HAP-1 (cell line): ENCODE data around the gene ZNF778.

Experiments used
- DNase-seq, 2 experiments: peaks; one replicate each; pipeline ENCODE4 v3.0.0-alpha.2; 2016 to 2020; ENCODE audit warnings: low spot score in 2 of 2
- H3K27me3 ChIP-seq: fragments of 250-450 bp; sonication (Bioruptor Pico); 2 replicates; pipeline ENCODE4 v1.5.1; 2020; ENCODE audit warnings: low read depth, mild to moderate bottlenecking, moderate library complexity
- H3K36me3 ChIP-seq: fragments of 250-450 bp; sonication (Bioruptor Pico); replicated peaks from 2 replicates; pipeline ENCODE4 v1.5.1; 2020; ENCODE audit warnings: mild to moderate bottlenecking
- H3K4me1 ChIP-seq: fragments of 250-450 bp; sonication (Bioruptor Pico); 2 replicates; pipeline ENCODE4 v1.5.1; 2020; ENCODE audit warnings: mild to moderate bottlenecking
- H3K4me3 ChIP-seq: fragments of 250-450 bp; sonication (Bioruptor Pico); 2 replicates; pipeline ENCODE4 v1.5.1; 2020; ENCODE audit warnings: mild to moderate bottlenecking, moderate library complexity
- H3K9me3 ChIP-seq: fragments of 250-450 bp; sonication (Bioruptor Pico); 2 replicates; pipeline ENCODE4 v1.5.1; 2020; ENCODE audit warnings: mild to moderate bottlenecking, moderate library complexity
- in situ Hi-C: fragments of 300-500 bp; cut with MboI; formaldehyde crosslinking; loops from 3 replicates; pipeline ENCODE4 v1.14.3; 2020; ENCODE audit warnings: low sequenced_read_pairs, inconsistent platforms, mixed read lengths

ZNF778 gene

GRCh38 chr16:89280546-89281188 lies 63.2 kb downstream of the ZNF778 start:
- Histone ChIP-seq H3K36me3 (peaks cover 83% of the 10 kb centered on the region), H3K4me1 (no peaks in the 10 kb centered on the region), H3K4me3 (no peak overlapping the region), H3K27me3 (no peaks in the 10 kb centered on the region), H3K9me3 (no peaks in the 10 kb centered on the region)
- in situ Hi-C loops, result no loop called here
- no peak for DNase-seq

GRCh38 chr16:89281189-89281577 lies 63.7 kb downstream of the ZNF778 start:
- Histone ChIP-seq H3K9me3 (no peaks in the 10 kb centered on the region), H3K27me3 (no peaks in the 10 kb centered on the region), H3K36me3 (peaks cover 83% of the 10 kb centered on the region), H3K4me3 (no peak overlapping the region), H3K4me1 (no peaks in the 10 kb centered on the region)
- in situ Hi-C loops, result no loop called here
- DNase-seq, result no peak

DNA sequence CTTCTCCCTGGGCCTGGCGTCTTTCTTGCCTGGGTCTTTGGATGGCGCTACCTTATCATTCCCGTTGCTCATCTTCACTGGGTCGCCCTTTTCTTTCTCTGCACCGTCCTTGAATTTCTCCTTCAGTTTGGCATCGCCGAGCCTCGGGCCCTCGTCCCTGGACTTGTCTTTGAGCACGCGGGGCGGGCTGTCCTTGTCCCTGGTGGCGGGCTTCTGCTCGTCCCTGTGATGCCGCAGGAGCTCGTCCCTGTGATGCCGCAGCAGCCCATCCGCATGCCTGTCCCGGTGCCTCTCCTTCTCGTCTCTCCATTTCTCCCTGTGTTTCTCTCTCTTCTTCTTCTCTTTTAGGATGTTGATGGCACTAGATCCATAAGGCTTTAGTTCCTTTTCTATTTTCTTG lies 64.3 kb downstream of the ZNF778 start:
- in situ Hi-C loops, result no loop called here
- H3K4me1 ChIP-seq, result no peaks in the 10 kb centered on the region
- no peaks in the 10 kb centered on the region for H3K9me3 ChIP-seq
- H3K27me3 ChIP-seq, result no peaks in the 10 kb centered on the region
- H3K36me3 ChIP-seq, result peaks cover 85% of the 10 kb centered on the region
- DNase-seq, result no peak
- H3K4me3 ChIP-seq, result no peak overlapping the region

DNA sequence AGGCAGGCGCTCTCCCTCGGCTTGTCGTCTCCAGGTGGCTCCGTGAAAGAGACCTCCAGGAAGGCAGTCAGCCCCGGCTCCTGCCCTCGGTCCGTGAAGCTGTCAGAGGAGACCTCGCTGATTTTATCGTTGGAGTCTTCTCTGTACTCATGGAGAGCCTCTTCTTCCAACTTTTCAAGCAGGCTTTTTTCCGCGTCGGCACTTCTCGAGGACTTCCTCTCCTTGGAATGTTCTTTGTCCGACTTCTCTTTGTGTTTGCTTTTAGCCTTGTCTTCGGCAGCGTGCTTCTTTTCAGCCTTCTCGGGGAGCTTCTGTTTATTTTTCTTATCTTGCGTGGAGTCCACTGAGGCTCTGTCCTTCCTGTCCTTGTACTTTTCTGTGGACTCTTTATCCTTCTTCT lies 65.0 kb downstream of the ZNF778 start:
- H3K4me1 ChIP-seq, result no peaks in the 10 kb centered on the region
- in situ Hi-C loops, result no loop called here
- H3K9me3 ChIP-seq, result no peaks in the 10 kb centered on the region
- no peaks in the 10 kb centered on the region for H3K27me3 ChIP-seq
- DNase-seq, result no peak
- no peak overlapping the region for H3K4me3 ChIP-seq
- peaks cover 87% of the 10 kb centered on the region for H3K36me3 ChIP-seq

DNA sequence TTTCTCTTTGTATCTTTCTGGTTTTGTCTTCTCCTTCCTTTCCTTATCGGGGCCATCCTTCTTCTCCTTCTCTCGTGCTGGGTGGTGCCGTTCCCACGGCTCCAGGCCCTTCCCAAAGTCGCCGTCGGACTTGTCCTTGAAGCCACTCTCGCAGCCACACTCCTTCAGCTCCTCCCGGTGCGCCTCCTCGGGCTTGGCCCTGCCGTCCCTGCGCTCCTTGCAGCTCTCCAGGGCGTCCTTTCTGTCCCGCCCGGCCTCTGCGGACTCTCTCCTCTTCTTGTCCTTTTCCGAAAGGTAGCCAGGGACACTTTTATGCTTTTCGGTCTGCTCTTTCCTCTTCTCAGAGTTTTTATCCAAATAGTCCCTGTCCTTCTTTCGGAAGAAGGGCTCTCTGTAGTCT lies 65.9 kb downstream of the ZNF778 start:
- no peak for DNase-seq
- peaks cover 87% of the 10 kb centered on the region for H3K36me3 ChIP-seq
- in situ Hi-C loops, result no loop called here
- H3K4me3 ChIP-seq, result no peak overlapping the region
- no peaks in the 10 kb centered on the region for H3K27me3 ChIP-seq
- H3K9me3 ChIP-seq, result no peaks in the 10 kb centered on the region
- H3K4me1 ChIP-seq, result no peaks in the 10 kb centered on the region

- DNase-seq, result no peak
- Histone ChIP-seq H3K27me3 (no peaks in the 10 kb centered on the region), H3K36me3 (peaks cover 84% of the 10 kb centered on the region), H3K9me3 (no peaks in the 10 kb centered on the region), H3K4me3 (no peak overlapping the region), H3K4me1 (no peaks in the 10 kb centered on the region)
- in situ Hi-C loops, result no loop called here
Observed at GRCh38 chr16:89285381-89285780, 67.9 kb downstream of the ZNF778 start.

- H3K36me3 ChIP-seq, result peaks cover 77% of the 10 kb centered on the region
- H3K4me1 ChIP-seq, result no peaks in the 10 kb centered on the region
- no peaks in the 10 kb centered on the region for H3K27me3 ChIP-seq
- no peak overlapping the region for H3K4me3 ChIP-seq
- DNase-seq, result no peak
- in situ Hi-C loops, result no loop called here
- no peaks in the 10 kb centered on the region for H3K9me3 ChIP-seq
Observed at GRCh38 chr16:89286096-89286495, 68.6 kb downstream of the ZNF778 start.
